Liver (tissue), 3 donors: ENCODE results near the gene SLC2A6.

ENCODE experiments used
- CTCF ChIP-seq: fragments of 150-350 bp; IDR thresholded peaks from 2 replicates; pipeline ENCODE4 v1.5.1; 2017; ENCODE audit warnings: improper control_type of control experiment, low read depth, low read length; ENCODE audit not compliant: missing input control
- GABPA ChIP-seq, 2 donors: IDR thresholded peaks in 1 of 2; conservative IDR thresholded peaks in 1 of 2; 2 replicates each; pipeline ENCODE4 v1.6.1; 2016; ENCODE audit warnings: antibody characterized with exemption in 2 of 2, mild to moderate bottlenecking in 1 of 2, moderate library complexity in 1 of 2
- donor health status: healthy.
- donor health status: healthy.

GRCh38 chr9:133472277-133472645 is 6.6 kb downstream of the SLC2A6 start:
- TF ChIP-seq CTCF, result no peak
- TF ChIP-seq GABPA (IDR thresholded peaks at IDR 0.05 in 1 of 2, conservative IDR thresholded peaks at IDR 0.05 in 1 of 2), result no peak
